HepG2 (cell line): Measurements from ENCODE around the gene LZTS2. TPM values are rescaled to one million over a fixed set of nuclear protein-coding genes. Genes with fewer than 3 reads are reported as not detected.

ENCODE experiments used
- ADNP ChIP-seq: sonication (generic); formaldehyde crosslinking; IDR thresholded peaks from 2 replicates; pipeline ENCODE4 v1.4.0; 2020; ENCODE audit warnings: missing genetic modification reagents
- CREM ChIP-seq, 2 experiments: sonication (generic) in 1 of 2; formaldehyde crosslinking in 1 of 2; IDR thresholded peaks; 2 replicates each; pipeline versions ENCODE4 v1.4.0 to v1.6.1; 2016 to 2020; ENCODE audit warnings: antibody characterized with exemption in 1 of 2, mild to moderate bottlenecking in 1 of 2, missing genetic modification reagents in 1 of 2
- EED ChIP-seq: sonication (generic); formaldehyde crosslinking; IDR thresholded peaks from 2 replicates; pipeline ENCODE4 v1.5.0; 2020; ENCODE audit warnings: mild to moderate bottlenecking, missing genetic modification reagents
- HNRNPK ChIP-seq: fragments of 200-400 bp; formaldehyde crosslinking; IDR thresholded peaks from 2 replicates; pipeline ENCODE4 v1.6.1; 2018; ENCODE audit warnings: low read length, low read depth, moderate library complexity, mild to moderate bottlenecking; ENCODE audit not compliant: poor library complexity, severe bottlenecking
- HNRNPLL ChIP-seq: fragments of 200-400 bp; formaldehyde crosslinking; IDR thresholded peaks from 2 replicates; pipeline ENCODE4 v1.6.1; 2017; ENCODE audit warnings: mild to moderate bottlenecking, low read depth, low read length; ENCODE audit not compliant: poor library complexity, severe bottlenecking
- KAT2B ChIP-seq: fragments of 150-350 bp; IDR thresholded peaks from 2 replicates; pipeline ENCODE4 v1.6.1; 2014; ENCODE audit warnings: low read depth, low read length, borderline replicate concordance
- MTF1 ChIP-seq: sonication (generic); formaldehyde crosslinking; IDR thresholded peaks from 2 replicates; pipeline ENCODE4 v1.5.0; 2020; ENCODE audit warnings: missing genetic modification reagents
- NFYB ChIP-seq: sonication (generic); formaldehyde crosslinking; IDR thresholded peaks from 2 replicates; pipeline ENCODE4 v1.4.0; 2020; ENCODE audit warnings: missing genetic modification reagents
- SIN3B ChIP-seq: fragments of 150-350 bp; IDR thresholded peaks from 2 replicates; pipeline ENCODE4 v1.6.1; 2014; ENCODE audit warnings: low read length
- TBP ChIP-seq: sonication (generic); formaldehyde crosslinking; IDR thresholded peaks from 2 replicates; pipeline ENCODE4 v1.5.0; 2020; ENCODE audit warnings: missing genetic modification reagents
- TOE1 ChIP-seq: sonication (generic); formaldehyde crosslinking; IDR thresholded peaks from 2 replicates; pipeline ENCODE4 v1.4.0; 2020; ENCODE audit warnings: mild to moderate bottlenecking, missing genetic modification reagents
- ZFP37 ChIP-seq: sonication (generic); formaldehyde crosslinking; IDR thresholded peaks from 2 replicates; pipeline ENCODE4 v1.4.0; 2020; ENCODE audit warnings: missing genetic modification reagents, borderline replicate concordance
- ZHX2 ChIP-seq, 2 experiments: sonication (generic) in 1 of 2; formaldehyde crosslinking in 1 of 2; IDR thresholded peaks; 2 replicates each; pipeline versions ENCODE4 v1.6.1 to v1.9.0; 2014 to 2022; ENCODE audit warnings: antibody characterized with exemption in 1 of 2, borderline replicate concordance in 1 of 2, inconsistent platforms in 1 of 2, low read depth in 1 of 2, missing genetic modification reagents in 1 of 2
- ZNF432 ChIP-seq: sonication (generic); formaldehyde crosslinking; IDR thresholded peaks from 2 replicates; pipeline ENCODE4 v1.5.0; 2020; ENCODE audit warnings: missing genetic modification reagents, mild to moderate bottlenecking, borderline replicate concordance
- ZNF460 ChIP-seq: sonication (generic); formaldehyde crosslinking; IDR thresholded peaks from 2 replicates; pipeline ENCODE4 v1.5.1; 2020; ENCODE audit warnings: missing genetic modification reagents, mild to moderate bottlenecking, borderline replicate concordance
- ZNF710 ChIP-seq: sonication (generic); formaldehyde crosslinking; IDR thresholded peaks from 2 replicates; pipeline ENCODE4 v1.5.0; 2020; ENCODE audit warnings: mild to moderate bottlenecking, missing genetic modification reagents, borderline replicate concordance
- polyA plus RNA-seq, 8 experiments: library from polyadenylated mRNA; depleted of rRNA in 3 of 8; stranded (reverse) in 7 of 8; unstranded in 1 of 8; fragments of >200 nt; fragmentation: Illumina TruSeq in 4 of 8; extraction: Trizol in 4 of 8; gene quantifications; 2 replicates each; pipeline versions ENCODE4 v1.2.1 to v1.2.3, GENCODE V29; 2011 to 2016; ENCODE audit warnings: low read depth in 4 of 8, missing spikeins in 1 of 8, mixed read lengths in 1 of 8; ENCODE audit not compliant: insufficient read depth in 1 of 8
- total RNA-seq, 5 experiments: library from RNA; depleted of rRNA; stranded (reverse); fragments of >200 nt; fragmentation: Illumina TruSeq; extraction: Trizol; gene quantifications; 2 replicates each; pipeline ENCODE4 v1.2.3, GENCODE V29; 2016; ENCODE audit warnings: low read depth in 1 of 5
- TF ChIP-seq, protein P1 (sequence below): sonication (generic); formaldehyde crosslinking; conservative IDR thresholded peaks from 2 replicates; pipeline ENCODE4 v1.4.0; 2020; ENCODE audit warnings: missing genetic modification reagents
- TF ChIP-seq, protein P2 (sequence below): sonication (generic); formaldehyde crosslinking; IDR thresholded peaks from 2 replicates; pipeline ENCODE4 v1.8.1; 2023; ENCODE audit warnings: missing genetic modification reagents, mild to moderate bottlenecking, borderline replicate concordance

Gene LZTS2
- total and polyA plus RNA-seq, 2 of the 13 experiments (the other 11 are each of a cell fraction or from before 2014, with no cell fraction given), result 43.6 to 65.6 TPM

DNA sequence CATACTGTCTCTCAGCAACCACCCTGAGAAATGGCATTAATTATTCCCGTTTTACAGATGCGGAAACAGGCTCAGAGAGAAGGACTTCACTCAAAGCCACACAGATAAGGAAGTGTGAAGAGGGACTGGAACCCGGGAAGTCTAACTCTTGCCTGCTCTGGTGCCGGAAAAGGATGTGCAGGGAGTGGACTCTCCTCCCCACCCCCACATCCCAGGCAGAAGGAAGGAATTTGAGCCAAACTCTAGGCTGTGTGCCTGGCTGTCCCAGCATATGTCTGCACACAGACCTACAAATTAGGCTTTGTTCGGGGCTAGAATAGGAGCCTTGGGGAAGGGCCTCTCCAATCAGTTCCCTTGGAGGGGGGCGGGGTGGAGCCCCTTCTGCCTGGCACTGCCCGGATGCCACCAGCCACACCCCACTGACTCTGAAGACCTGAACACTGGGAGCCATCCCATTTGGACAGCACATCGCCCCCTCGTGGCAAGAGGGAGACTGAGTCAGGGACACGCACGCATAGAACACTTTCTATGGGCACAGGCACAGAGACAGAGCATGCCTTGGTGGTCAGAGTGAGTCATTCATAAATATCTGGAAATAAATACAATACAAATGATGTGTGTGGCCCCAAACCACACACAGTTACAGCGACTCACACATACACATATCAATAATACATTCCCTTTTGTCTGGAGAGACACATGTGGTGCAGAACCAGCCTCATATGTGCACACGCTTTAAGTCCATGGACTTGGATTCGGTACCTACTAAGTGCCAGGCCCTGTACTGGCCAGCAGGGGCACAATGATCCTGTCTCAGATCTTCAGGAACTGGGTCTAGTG lies 13.1 kb downstream of the LZTS2 start (continued):
- TF ChIP-seq HNRNPK (no peak), KAT2B (no peak), HNRNPLL (no peak), CREM (IDR thresholded peaks at IDR 0.05) (no peak), CREM (CRISPR knock-in tag; IDR thresholded peaks at IDR 0.05) (no peak), EED (CRISPR knock-in tag) (no peak), NFYB (CRISPR knock-in tag) (no peak), ZNF460 (CRISPR knock-in tag) (no peak), ZFP37 (CRISPR knock-in tag) (no peak), ZNF432 (no peak), MTF1 (no peak), ZNF710 (CRISPR knock-in tag) (no peak), ADNP (CRISPR knock-in tag) (no peak), ZHX2 (IDR thresholded peaks at IDR 0.05; ENCODE audit: low read depth) (no peak), ZHX2 (CRISPR knock-in tag; IDR thresholded peaks at IDR 0.05; ENCODE audit: borderline replicate concordance) (no peak), TBP (no peak), SIN3B (no peak), TOE1 (no peak)
- TF ChIP-seq, protein P1, sequence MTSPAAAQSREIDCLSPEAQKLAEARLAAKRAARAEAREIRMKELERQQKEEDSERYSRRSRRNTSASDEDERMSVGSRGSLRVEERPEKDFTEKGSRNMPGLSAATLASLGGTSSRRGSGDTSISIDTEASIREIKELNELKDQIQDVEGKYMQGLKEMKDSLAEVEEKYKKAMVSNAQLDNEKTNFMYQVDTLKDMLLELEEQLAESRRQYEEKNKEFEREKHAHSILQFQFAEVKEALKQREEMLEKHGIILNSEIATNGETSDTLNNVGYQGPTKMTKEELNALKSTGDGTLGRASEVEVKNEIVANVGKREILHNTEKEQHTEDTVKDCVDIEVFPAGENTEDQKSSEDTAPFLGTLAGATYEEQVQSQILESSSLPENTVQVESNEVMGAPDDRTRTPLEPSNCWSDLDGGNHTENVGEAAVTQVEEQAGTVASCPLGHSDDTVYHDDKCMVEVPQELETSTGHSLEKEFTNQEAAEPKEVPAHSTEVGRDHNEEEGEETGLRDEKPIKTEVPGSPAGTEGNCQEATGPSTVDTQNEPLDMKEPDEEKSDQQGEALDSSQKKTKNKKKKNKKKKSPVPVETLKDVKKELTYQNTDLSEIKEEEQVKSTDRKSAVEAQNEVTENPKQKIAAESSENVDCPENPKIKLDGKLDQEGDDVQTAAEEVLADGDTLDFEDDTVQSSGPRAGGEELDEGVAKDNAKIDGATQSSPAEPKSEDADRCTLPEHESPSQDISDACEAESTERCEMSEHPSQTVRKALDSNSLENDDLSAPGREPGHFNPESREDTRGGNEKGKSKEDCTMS (CRISPR knock-in tag), result no peak
- TF ChIP-seq, protein P2, sequence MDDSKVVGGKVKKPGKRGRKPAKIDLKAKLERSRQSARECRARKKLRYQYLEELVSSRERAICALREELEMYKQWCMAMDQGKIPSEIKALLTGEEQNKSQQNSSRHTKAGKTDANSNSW (CRISPR knock-in tag), result no peak
